GM12865 (cell line): ENCODE measurements around the gene CHST11.
A peak's percentile ranks its signal among the peaks of the same experiment; 100 is the strongest.
"Not testable (repeated sequence)": the region's sequence is repeated elsewhere in the genome, so short reads cannot be mapped to it uniquely, and the experiment has no call there.

Experiments used
- DNase-seq: peaks from one replicate; pipeline ENCODE4 v3.0.0; 2010; ENCODE audit warnings: low read depth
- H3K4me3 ChIP-seq: 2 replicates; pipeline ENCODE4 v1.5.1; 2011; ENCODE audit warnings: mild to moderate bottlenecking, low read depth, low read length, control low read depth
- TF ChIP-seq, protein P1 (sequence below): IDR thresholded peaks from 2 replicates; pipeline ENCODE4 v1.5.1; 2011; ENCODE audit warnings: low read length, control low read depth, low read depth, inconsistent platforms; ENCODE audit not compliant: insufficient read depth; ENCODE audit errors: missing control alignments

The CHST11 gene

GRCh38 chr12:104604995-104605675 is 148.4 kb downstream of the CHST11 start:
- TF ChIP-seq, protein P1, sequence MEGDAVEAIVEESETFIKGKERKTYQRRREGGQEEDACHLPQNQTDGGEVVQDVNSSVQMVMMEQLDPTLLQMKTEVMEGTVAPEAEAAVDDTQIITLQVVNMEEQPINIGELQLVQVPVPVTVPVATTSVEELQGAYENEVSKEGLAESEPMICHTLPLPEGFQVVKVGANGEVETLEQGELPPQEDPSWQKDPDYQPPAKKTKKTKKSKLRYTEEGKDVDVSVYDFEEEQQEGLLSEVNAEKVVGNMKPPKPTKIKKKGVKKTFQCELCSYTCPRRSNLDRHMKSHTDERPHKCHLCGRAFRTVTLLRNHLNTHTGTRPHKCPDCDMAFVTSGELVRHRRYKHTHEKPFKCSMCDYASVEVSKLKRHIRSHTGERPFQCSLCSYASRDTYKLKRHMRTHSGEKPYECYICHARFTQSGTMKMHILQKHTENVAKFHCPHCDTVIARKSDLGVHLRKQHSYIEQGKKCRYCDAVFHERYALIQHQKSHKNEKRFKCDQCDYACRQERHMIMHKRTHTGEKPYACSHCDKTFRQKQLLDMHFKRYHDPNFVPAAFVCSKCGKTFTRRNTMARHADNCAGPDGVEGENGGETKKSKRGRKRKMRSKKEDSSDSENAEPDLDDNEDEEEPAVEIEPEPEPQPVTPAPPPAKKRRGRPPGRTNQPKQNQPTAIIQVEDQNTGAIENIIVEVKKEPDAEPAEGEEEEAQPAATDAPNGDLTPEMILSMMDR, result no peak
- no peak for DNase-seq
- H3K4me3 ChIP-seq, result no peak overlapping the region

GRCh38 chr12:104605685-104606084 is 148.9 kb downstream of the CHST11 start:
- no peak for DNase-seq
- TF ChIP-seq, protein P1, result no peak
- H3K4me3 ChIP-seq, result no peak overlapping the region

DNA sequence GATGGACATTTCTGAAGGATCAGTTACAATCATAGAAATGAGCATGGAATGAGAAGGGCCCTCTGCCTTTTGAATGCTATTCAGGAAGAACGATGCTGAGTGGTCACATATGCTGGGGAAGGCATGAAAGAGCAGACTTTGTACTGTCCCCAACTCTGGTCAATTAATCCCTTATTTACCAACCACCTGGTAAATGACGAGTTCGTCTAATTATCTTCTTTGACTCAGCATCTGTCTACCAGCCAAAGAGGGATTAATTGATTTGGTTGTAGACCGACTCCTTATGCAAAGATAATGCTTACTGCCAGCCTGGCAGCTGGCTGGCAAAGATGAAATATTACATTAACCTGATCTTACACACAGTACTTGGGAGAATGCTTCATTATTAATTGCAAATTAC is 152.2 kb downstream of the CHST11 start:
- TF ChIP-seq, protein P1, result no peak
- DNase-seq, result no peak

DNA sequence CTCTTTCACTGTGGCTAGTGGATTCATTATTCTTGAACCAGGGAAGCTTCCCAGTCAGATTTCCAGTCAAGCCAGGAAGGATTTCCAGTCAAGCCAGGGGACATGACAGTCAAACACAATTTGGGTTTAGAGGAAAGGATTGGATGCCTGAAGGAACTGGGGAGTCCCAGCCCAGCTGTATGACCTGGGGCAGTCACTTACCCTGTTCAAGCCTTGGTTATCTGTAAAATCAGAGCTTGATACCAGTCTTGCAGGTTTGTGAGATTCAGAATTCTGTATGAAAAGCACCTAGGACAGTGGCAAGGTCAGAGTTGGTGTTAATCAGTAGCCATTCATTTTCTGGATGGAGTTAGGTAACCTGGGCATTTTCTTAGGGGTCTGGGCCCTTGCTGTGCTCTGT is 152.7 kb downstream of the CHST11 start:
- TF ChIP-seq, protein P1, result no peak
- DNase-seq, result no peak
- no peak overlapping the region for H3K4me3 ChIP-seq

More for the DNA sequence above, 152.2 kb downstream of the CHST11 start:
- H3K4me3 ChIP-seq, result no peak overlapping the region

- TF ChIP-seq, protein P1, result no peak
- H3K4me3 ChIP-seq, result no peak overlapping the region
- peak; percentile 8 for DNase-seq
Observed at GRCh38 chr12:104610513-104611235, 153.9 kb downstream of the CHST11 start.

DNA sequence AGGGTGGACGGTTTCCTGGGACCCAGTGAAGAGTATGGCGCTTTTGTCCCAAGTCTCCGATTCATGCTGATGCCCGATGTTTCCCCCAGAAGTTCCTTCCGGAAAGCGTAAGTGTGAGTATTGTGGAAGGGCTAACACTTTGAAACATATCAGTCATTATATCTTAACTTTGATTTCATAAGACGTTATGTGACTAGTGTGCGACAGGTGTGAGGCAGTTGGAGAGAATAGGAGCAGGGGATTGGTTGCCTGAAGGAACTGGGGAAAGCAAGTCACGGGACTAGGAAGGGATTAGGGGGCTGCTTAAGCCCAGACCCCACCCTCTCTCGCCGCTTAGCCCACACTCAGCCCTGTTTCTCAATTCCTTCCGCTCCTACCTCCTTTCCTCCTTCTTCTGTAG is 154.9 kb downstream of the CHST11 start:
- TF ChIP-seq, protein P1, result no peak
- DNase-seq, result no peak

DNA sequence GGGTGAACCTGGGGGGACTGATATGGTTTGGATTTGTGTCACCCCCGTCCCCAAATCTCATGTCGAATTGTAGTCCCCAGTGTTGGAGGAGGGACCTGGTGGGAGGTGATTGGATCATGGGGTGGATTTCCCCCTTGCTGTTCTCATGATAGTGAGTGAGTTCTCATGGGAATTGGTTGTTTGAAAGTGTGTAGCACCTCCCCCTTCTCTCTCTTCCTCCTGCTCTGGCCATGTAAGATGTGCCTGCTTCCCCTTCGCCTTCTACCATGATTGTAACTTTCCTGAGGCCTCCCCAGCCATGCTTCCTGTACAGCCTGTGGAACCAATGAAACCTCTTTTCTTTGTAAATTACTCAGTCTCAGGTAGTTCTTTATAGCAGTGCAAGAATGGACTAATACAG is 156.6 kb downstream of the CHST11 start:
- DNase-seq, H3K4me3 ChIP-seq: not testable (repeated sequence)

More for the DNA sequence above, 154.9 kb downstream of the CHST11 start:
- H3K4me3 ChIP-seq, result no peak overlapping the region
